ENCODE measurements around the gene CFAP100.
A peak's percentile ranks its signal among the peaks of the same experiment; 100 is the strongest.

Gene CFAP100

DNA sequence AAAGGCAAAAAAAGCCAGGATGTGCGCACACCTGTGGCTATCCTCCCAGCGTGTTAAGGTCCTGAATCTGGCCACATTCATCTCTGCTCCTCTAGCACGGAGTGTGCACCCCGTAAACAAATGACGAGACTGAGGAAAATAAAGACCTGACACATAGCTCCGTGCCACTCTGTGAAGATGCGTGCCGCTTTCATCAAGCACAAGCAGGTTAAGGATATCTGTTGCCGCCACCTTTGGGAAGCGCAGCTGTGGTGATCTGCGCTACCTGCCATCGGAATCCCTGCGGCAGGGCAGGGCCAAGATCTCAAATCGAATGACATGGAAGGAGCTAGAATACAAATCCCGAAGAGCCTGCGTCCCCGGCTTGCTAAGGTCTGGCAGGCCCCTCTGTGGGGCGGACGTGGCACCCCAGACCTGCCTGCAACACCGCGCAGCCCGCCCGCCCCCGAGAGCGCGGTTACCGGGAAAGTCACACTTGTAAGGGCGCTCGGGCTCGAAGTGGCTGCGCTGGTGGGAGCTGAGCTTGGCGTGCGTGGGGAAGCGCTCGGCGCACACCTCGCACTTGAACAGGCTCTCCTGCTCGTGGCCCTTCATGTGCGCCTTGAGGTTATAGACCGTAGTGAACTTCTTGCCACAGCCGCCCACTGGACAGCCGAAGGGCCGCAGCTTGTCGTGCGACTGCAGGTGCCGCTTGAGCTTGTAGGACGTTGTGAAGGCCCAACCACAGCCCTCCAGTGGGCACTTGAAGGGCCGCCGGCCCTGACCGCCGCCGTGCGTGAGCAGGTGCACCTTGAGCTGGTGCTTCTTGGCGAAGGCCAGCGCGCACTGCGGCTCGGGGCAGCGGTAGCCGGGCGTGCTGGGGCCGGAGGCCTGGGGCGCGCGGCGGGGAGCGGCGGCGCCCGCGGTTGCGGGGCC is 80.0 kb downstream of the CFAP100 start:
- TF ChIP-seq, protein P1, sequence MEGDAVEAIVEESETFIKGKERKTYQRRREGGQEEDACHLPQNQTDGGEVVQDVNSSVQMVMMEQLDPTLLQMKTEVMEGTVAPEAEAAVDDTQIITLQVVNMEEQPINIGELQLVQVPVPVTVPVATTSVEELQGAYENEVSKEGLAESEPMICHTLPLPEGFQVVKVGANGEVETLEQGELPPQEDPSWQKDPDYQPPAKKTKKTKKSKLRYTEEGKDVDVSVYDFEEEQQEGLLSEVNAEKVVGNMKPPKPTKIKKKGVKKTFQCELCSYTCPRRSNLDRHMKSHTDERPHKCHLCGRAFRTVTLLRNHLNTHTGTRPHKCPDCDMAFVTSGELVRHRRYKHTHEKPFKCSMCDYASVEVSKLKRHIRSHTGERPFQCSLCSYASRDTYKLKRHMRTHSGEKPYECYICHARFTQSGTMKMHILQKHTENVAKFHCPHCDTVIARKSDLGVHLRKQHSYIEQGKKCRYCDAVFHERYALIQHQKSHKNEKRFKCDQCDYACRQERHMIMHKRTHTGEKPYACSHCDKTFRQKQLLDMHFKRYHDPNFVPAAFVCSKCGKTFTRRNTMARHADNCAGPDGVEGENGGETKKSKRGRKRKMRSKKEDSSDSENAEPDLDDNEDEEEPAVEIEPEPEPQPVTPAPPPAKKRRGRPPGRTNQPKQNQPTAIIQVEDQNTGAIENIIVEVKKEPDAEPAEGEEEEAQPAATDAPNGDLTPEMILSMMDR (IDR thresholded peaks at IDR 0.05; ENCODE audit: low read depth, low read length, missing control alignments) = no peak
- DNase-seq (ENCODE audit: low read depth) = no peak
- H3K4me3 ChIP-seq (ENCODE audit: low read depth, low read length) = peak overlapping the region; percentile 95

DNA sequence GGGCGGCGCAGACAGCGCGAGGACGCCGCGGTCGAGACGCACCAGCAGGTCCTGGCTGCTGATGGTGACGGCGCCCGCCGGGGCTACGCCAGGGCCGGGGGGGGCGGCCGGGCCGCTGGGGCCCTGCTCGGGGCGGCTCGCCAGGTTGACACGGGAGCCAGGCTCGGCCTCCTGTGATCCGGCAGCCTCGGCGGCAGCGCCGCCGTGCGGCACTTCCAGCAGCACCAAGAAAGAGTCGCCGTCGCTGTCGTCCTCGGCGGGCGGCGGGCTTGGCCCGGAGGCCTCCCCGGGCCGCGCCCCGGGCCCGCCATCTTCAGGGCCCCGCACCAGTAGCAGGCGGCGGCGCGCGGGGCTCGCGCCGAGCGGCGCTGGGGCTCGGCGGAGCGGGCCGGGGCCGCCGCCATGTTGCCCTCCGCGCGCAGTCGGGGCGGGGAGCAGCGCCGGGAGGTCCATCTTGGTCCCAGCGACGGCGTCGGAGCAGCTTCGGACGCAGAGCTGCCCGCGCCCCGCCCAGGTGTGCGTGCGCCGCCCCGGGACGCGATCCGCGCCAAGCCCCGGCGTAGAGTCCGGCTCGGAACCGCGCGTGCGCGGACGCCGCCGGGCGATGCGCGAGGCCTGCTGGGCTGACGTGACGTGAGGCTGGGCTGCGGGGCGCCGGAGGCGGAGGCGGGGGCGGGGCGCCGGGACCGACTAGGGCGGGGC is 80.9 kb downstream of the CFAP100 start, which contains the start of gene ZXDC:
Gene ZXDC, minus strand, starts transcription at position 479 of the 702 bp plus-strand sequence. Its CDS starts 26 bp downstream, at position 453.
- peak; percentile 69 for DNase-seq (ENCODE audit: low read depth)
- TF ChIP-seq, protein P1 (IDR thresholded peaks at IDR 0.05; ENCODE audit: low read depth, low read length, missing control alignments) = peak; percentile 58
- peak within 1 kb of the TSS; percentile 95 for H3K4me3 ChIP-seq (ENCODE audit: low read depth, low read length)

- TF ChIP-seq, protein P1 (IDR thresholded peaks at IDR 0.05; ENCODE audit: low read depth, low read length, missing control alignments) = no peak
- DNase-seq (ENCODE audit: low read depth) = no peak
- peak overlapping the region; percentile 60 for H3K4me3 ChIP-seq (ENCODE audit: low read depth, low read length)
Measured at GRCh38 chr3:126476166-126477060, 81.7 kb downstream of the CFAP100 start.

- H3K4me3 ChIP-seq (ENCODE audit: low read depth, low read length) = no peak overlapping the region
- TF ChIP-seq, protein P1 (IDR thresholded peaks at IDR 0.05; ENCODE audit: low read depth, low read length, missing control alignments) = no peak
- DNase-seq (ENCODE audit: low read depth) = no peak
Measured at GRCh38 chr3:126477061-126477380, 82.3 kb downstream of the CFAP100 start.

GRCh38 chr3:126478581-126479310 is 84.0 kb downstream of the CFAP100 start:
- H3K4me3 ChIP-seq (ENCODE audit: low read depth, low read length) = no peak overlapping the region
- no peak for DNase-seq (ENCODE audit: low read depth)
- TF ChIP-seq, protein P1 (IDR thresholded peaks at IDR 0.05; ENCODE audit: low read depth, low read length, missing control alignments) = no peak

GRCh38 chr3:126479642-126480041 is 84.9 kb downstream of the CFAP100 start:
- H3K4me3 ChIP-seq (ENCODE audit: low read depth, low read length) = no peak overlapping the region
- TF ChIP-seq, protein P1 (IDR thresholded peaks at IDR 0.05; ENCODE audit: low read depth, low read length, missing control alignments) = no peak
- DNase-seq (ENCODE audit: low read depth) = no peak

Data from GM12864 (cell line).